ENCODE data around the gene C2orf68. TPM values are rescaled to one million over a fixed set of nuclear protein-coding genes. Genes with fewer than 3 reads are reported as not detected.

Gene C2orf68
- total RNA-seq, 1 experiment from 2014 or later, result 69.6 TPM

- TF ChIP-seq PRDM15 (CRISPR knock-in tag; IDR thresholded peaks at IDR 0.05) (no peak), NFYB (CRISPR knock-in tag; conservative IDR thresholded peaks at IDR 0.05; ENCODE audit: low read depth) (no peak), NFE2L1 (CRISPR knock-in tag; IDR thresholded peaks at IDR 0.05) (no peak), ELF4 (CRISPR knock-in tag; IDR thresholded peaks at IDR 0.05; ENCODE audit: low read depth) (no peak), E2F4 (CRISPR knock-in tag; IDR thresholded peaks at IDR 0.05; ENCODE audit: borderline replicate concordance, low read depth) (no peak), NR3C1 (CRISPR knock-in tag; conservative IDR thresholded peaks at IDR 0.05; ENCODE audit: low read depth) (no peak), ZMAT4 (CRISPR knock-in tag; IDR thresholded peaks at IDR 0.05) (no peak), ZNF512 (CRISPR knock-in tag; IDR thresholded peaks at IDR 0.05; ENCODE audit: borderline replicate concordance) (no peak), PREB (CRISPR knock-in tag; IDR thresholded peaks at IDR 0.05; ENCODE audit: borderline replicate concordance) (peak; percentile 20; the same call in 1 of the 2 replicates), NR2C2 (CRISPR knock-in tag; IDR thresholded peaks at IDR 0.05) (no peak), TP53 (CRISPR knock-in tag; IDR thresholded peaks at IDR 0.05) (no peak)
These were observed 26.7 kb downstream of the C2orf68 start (continued) for GRCh38 chr2:85584857-85585780.

- Mint-ChIP-seq H3K36me3 (0 out of 2 replicates have a peak, but pooled peaks cover 3% of the 10 kb centered on the region), H3K27me3 (ENCODE audit: low read depth) (peaks cover 40% of the 10 kb centered on the region), H3K9me3 (no peaks in the 10 kb centered on the region), H3K27ac (no peak within 1 kb of the TSS; the same call in 1 of the 2 replicates), H3K4me3 (peak within 1 kb of the TSS; percentile 65), H3K4me1 (peaks cover 19% of the 10 kb centered on the region)
- DNase-seq (ENCODE audit: low spot score), result no peak
- peak; percentile 75 for ATAC-seq
- CTCF ChIA-PET, result no interaction called here
- POLR2A ChIA-PET, result interaction anchor here (1.3 kb wide), 1 partner anchor 11 kb away, joined by 5 read pairs; the partner anchor contains the start of gene RNF181
- TF ChIP-seq ZNF532 (CRISPR knock-in tag; IDR thresholded peaks at IDR 0.05; ENCODE audit: borderline replicate concordance) (no peak), PRDM15 (CRISPR knock-in tag; IDR thresholded peaks at IDR 0.05) (no peak), FOXP1 (CRISPR knock-in tag; IDR thresholded peaks at IDR 0.05; ENCODE audit: borderline replicate concordance) (0 out of 2 replicates have a peak, but pooled peaks have one; percentile 35), SMAD4 (CRISPR knock-in tag; IDR thresholded peaks at IDR 0.05) (no peak), ELF4 (CRISPR knock-in tag; IDR thresholded peaks at IDR 0.05; ENCODE audit: low read depth) (no peak), CDX4 (CRISPR knock-in tag; IDR thresholded peaks at IDR 0.05; ENCODE audit: borderline replicate concordance) (no peak)
These were observed 27.5 kb downstream of the C2orf68 start, which contains the start of gene VAMP5 for GRCh38 chr2:85584354-85584856. Gene VAMP5, plus strand, starts transcription at chr2:85584431. Its CDS starts 60 bp downstream, at chr2:85584491.

Measured in WTC11 (cell line).